Measurements from ENCODE around the gene MALT1. TPM values are rescaled to one million over a fixed set of nuclear protein-coding genes. Genes with fewer than 3 reads are reported as not detected.

Gene MALT1
- total and polyA plus RNA-seq, 2 experiments from 2014 or later, result 14.9 to 35.9 TPM

DNA sequence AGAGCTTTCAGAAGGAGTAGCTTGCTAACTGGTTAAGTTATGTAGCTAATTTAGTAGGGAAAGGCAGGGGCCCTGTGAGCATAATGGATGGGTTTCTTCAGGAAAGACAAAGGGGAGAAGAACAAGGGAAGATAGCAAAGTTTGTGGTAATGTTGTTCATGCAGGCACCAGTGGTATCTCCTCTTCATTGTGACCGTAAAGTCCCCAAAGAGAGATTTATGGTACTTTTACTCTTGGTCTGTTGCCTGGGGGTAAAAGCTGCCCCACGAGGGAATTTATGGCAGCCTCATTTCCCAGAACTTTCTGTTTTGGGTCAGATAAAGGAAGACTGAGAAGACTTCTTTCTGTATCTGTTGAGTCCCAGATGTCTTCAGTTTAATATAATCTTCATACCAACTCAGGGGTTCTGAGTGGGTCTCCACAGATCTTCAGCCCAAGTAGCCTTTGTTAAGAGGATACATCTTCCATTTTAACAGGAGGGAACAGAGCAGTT is 27.5 kb downstream of the MALT1 start:
- Histone ChIP-seq H3K79me2 (peaks cover 5% of the 10 kb centered on the region), H3K9me3 (ENCODE audit: low read depth) (no peaks in the 10 kb centered on the region)

DNA sequence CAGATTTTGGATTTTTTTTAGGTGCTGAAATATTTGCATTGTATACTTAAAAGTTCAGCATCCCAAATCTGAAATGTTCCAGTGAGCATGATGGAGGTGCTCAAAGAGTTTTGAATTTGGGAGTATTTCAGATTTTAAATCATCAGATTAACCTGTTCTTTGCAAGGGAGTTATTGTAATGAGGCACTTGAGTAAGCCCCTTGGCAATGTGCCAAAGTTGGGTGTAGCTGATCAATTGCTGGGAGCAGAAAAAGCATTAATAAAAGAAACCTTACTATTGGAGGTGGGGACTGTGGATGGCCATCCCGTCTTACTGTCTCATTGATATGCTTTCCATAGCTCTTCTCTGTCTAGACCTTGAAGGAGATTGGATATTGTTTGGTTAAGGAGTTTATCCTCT is 28.3 kb downstream of the MALT1 start:
- peak; percentile 13 for DNase-seq (ENCODE audit: low spot score)
- H3K79me2 ChIP-seq, result peaks cover 5% of the 10 kb centered on the region
- H3K27ac ChIP-seq, result no peak overlapping the region
- TF ChIP-seq EZH2 (IDR thresholded peaks at IDR 0.05; ENCODE audit: borderline replicate concordance) (no peak), EZH2phosphoT487 (IDR thresholded peaks at IDR 0.05; ENCODE audit: low read depth, severe bottlenecking, unreplicated experiment) (no peak)
- no peaks in the 10 kb centered on the region for H3K27me3 ChIP-seq
- peaks cover 4% of the 10 kb centered on the region for H3K36me3 ChIP-seq (replicated peaks; ENCODE audit: insufficient read depth, low read depth)
- no peak overlapping the region for H3K4me3 ChIP-seq
- no peak overlapping the region for H3K4me2 ChIP-seq
- H3K9me3 ChIP-seq (ENCODE audit: low read depth), result no peaks in the 10 kb centered on the region
- H2AFZ ChIP-seq, result no peak overlapping the region
- H4K20me1 ChIP-seq (ENCODE audit: insufficient read depth, poor library complexity, severe bottlenecking), result peaks cover 5% of the 10 kb centered on the region
- WGBS (ENCODE audit: low lambda C conversion rate, missing lambda C conversion rate), result 100% methylated on average over 1 of the region's 1 CpG
- H3K4me1 ChIP-seq (ENCODE audit: insufficient read depth), result no peaks in the 10 kb centered on the region
- H3K9me2 ChIP-seq (replicated peaks; ENCODE audit: insufficient read depth), result no peaks in the 10 kb centered on the region

More for the DNA sequence above, 27.5 kb downstream of the MALT1 start:
- Histone ChIP-seq H3K36me3 (replicated peaks; ENCODE audit: insufficient read depth, low read depth) (peaks cover 4% of the 10 kb centered on the region), H3K9me2 (replicated peaks; ENCODE audit: insufficient read depth) (no peaks in the 10 kb centered on the region), H2AFZ (no peak overlapping the region), H3K4me3 (no peak overlapping the region), H3K27ac (no peak overlapping the region), H3K4me2 (no peak overlapping the region), H3K4me1 (ENCODE audit: insufficient read depth) (no peaks in the 10 kb centered on the region), H3K27me3 (no peaks in the 10 kb centered on the region), H4K20me1 (ENCODE audit: insufficient read depth, poor library complexity, severe bottlenecking) (peaks cover 5% of the 10 kb centered on the region)
- no peak for DNase-seq (ENCODE audit: low spot score)
- TF ChIP-seq EZH2phosphoT487 (IDR thresholded peaks at IDR 0.05; ENCODE audit: low read depth, severe bottlenecking, unreplicated experiment), result no peak
- TF ChIP-seq, protein P1, sequence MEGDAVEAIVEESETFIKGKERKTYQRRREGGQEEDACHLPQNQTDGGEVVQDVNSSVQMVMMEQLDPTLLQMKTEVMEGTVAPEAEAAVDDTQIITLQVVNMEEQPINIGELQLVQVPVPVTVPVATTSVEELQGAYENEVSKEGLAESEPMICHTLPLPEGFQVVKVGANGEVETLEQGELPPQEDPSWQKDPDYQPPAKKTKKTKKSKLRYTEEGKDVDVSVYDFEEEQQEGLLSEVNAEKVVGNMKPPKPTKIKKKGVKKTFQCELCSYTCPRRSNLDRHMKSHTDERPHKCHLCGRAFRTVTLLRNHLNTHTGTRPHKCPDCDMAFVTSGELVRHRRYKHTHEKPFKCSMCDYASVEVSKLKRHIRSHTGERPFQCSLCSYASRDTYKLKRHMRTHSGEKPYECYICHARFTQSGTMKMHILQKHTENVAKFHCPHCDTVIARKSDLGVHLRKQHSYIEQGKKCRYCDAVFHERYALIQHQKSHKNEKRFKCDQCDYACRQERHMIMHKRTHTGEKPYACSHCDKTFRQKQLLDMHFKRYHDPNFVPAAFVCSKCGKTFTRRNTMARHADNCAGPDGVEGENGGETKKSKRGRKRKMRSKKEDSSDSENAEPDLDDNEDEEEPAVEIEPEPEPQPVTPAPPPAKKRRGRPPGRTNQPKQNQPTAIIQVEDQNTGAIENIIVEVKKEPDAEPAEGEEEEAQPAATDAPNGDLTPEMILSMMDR (IDR thresholded peaks at IDR 0.05; ENCODE audit: poor library complexity), result no peak
- TF ChIP-seq EZH2 (IDR thresholded peaks at IDR 0.05; ENCODE audit: borderline replicate concordance), result no peak
- WGBS (ENCODE audit: low lambda C conversion rate, missing lambda C conversion rate), result 58% methylated on average over 2 of the region's 2 CpGs

DNA sequence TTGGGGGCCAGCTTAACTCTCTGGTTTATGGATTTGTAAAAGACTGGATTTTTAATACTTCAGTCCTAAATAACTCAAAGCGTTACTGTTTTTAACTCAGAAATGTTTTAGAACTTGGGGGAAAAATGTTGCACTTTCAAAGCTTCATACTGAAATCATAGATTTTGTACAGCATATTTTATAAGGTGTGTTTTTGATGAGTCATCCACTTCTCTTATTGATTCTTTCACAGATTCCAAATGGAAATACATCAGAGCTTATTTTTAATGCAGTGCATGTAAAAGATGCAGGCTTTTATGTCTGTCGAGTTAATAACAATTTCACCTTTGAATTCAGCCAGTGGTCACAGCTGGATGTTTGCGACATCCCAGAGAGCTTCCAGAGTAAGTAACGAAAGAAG is 28.9 kb downstream of the MALT1 start:
- Histone ChIP-seq H2AFZ (no peak overlapping the region), H3K36me3 (replicated peaks; ENCODE audit: insufficient read depth, low read depth) (peaks cover 4% of the 10 kb centered on the region), H3K79me2 (peaks cover 5% of the 10 kb centered on the region), H3K9me2 (replicated peaks; ENCODE audit: insufficient read depth) (no peaks in the 10 kb centered on the region), H4K20me1 (ENCODE audit: insufficient read depth, poor library complexity, severe bottlenecking) (peaks cover 5% of the 10 kb centered on the region), H3K27me3 (no peaks in the 10 kb centered on the region), H3K4me3 (no peak overlapping the region), H3K4me2 (no peak overlapping the region), H3K27ac (no peak overlapping the region), H3K9me3 (ENCODE audit: low read depth) (no peaks in the 10 kb centered on the region), H3K4me1 (ENCODE audit: insufficient read depth) (no peaks in the 10 kb centered on the region)
- 95% methylated on average over 4 of the region's 4 CpGs for WGBS (ENCODE audit: low lambda C conversion rate, missing lambda C conversion rate)
- TF ChIP-seq EZH2 (IDR thresholded peaks at IDR 0.05; ENCODE audit: borderline replicate concordance), result no peak
- no peak for TF ChIP-seq EZH2phosphoT487 (IDR thresholded peaks at IDR 0.05; ENCODE audit: low read depth, severe bottlenecking, unreplicated experiment)
- TF ChIP-seq, protein P1 (IDR thresholded peaks at IDR 0.05; ENCODE audit: poor library complexity), result no peak
- DNase-seq (ENCODE audit: low spot score), result no peak

DNA sequence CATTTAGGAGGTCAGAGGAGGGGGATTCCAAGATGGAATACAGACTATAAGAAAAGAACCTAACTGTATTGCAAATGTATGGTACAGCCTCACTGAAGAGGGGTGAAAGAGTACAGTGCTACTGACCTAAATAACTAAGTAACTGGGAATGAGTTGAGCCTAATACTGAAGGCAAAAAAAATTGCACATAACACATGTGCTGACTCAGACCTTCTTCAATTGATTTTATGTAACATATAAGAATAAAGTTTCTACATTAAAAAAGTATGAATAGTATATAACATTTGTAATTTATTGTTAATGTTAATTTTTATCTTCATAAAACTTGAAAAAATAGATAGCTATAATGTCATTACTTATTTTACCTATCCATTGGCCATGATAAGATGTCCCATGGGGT is 41.7 kb downstream of the MALT1 start:
- TF ChIP-seq, protein P1 (IDR thresholded peaks at IDR 0.05; ENCODE audit: poor library complexity), result no peak
- no peak for TF ChIP-seq EZH2 (IDR thresholded peaks at IDR 0.05; ENCODE audit: borderline replicate concordance)
- TF ChIP-seq EZH2phosphoT487 (IDR thresholded peaks at IDR 0.05; ENCODE audit: low read depth, severe bottlenecking, unreplicated experiment), result no peak
- Histone ChIP-seq H4K20me1 (ENCODE audit: insufficient read depth, poor library complexity, severe bottlenecking) (no peaks in the 10 kb centered on the region), H3K79me2 (no peaks in the 10 kb centered on the region), H3K9me2 (replicated peaks; ENCODE audit: insufficient read depth) (no peaks in the 10 kb centered on the region), H3K9me3 (ENCODE audit: low read depth) (no peaks in the 10 kb centered on the region), H3K4me1 (ENCODE audit: insufficient read depth) (no peaks in the 10 kb centered on the region), H3K4me3 (no peak overlapping the region), H3K4me2 (no peak overlapping the region), H3K27ac (no peak overlapping the region), H2AFZ (no peak overlapping the region), H3K27me3 (no peaks in the 10 kb centered on the region), H3K36me3 (replicated peaks; ENCODE audit: insufficient read depth, low read depth) (no peaks in the 10 kb centered on the region)
- DNase-seq (ENCODE audit: low spot score), result no peak

All from hepatocyte (in vitro differentiated cells).